AG08395 (cell line): ENCODE measurements around the gene CIT.
"Not testable (repeated sequence)": the region's sequence is repeated elsewhere in the genome, so short reads cannot be mapped to it uniquely, and the experiment has no call there.

Source experiments
- DNase-seq: peaks from one replicate; pipeline ENCODE4 v3.0.0; 2012; ENCODE audit warnings: mixed read lengths, low spot score

The CIT gene

GRCh38 chr12:119678459-119678858 is 198.7 kb downstream of the CIT start:
- DNase-seq = no peak

GRCh38 chr12:119676573-119676972 is 200.5 kb downstream of the CIT start:
- DNase-seq = no peak

GRCh38 chr12:119676022-119676421 is 201.1 kb downstream of the CIT start:
- DNase-seq = no peak

GRCh38 chr12:119674560-119674959 is 202.6 kb downstream of the CIT start:
- DNase-seq = no peak

GRCh38 chr12:119673634-119674033 is 203.5 kb downstream of the CIT start:
- no peak for DNase-seq

GRCh38 chr12:119672194-119672593 is 204.9 kb downstream of the CIT start:
- DNase-seq = no peak

GRCh38 chr12:119671070-119671469 is 206.1 kb downstream of the CIT start:
- DNase-seq = no peak

GRCh38 chr12:119669744-119670472 is 207.2 kb downstream of the CIT start:
- no peak for DNase-seq

GRCh38 chr12:119668324-119668841 is 208.7 kb downstream of the CIT start:
- DNase-seq = no peak

GRCh38 chr12:119667577-119668323 is 209.4 kb downstream of the CIT start, which contains the start of gene PRKAB1:
Gene PRKAB1, plus strand, starts transcription at chr12:119668133. Its CDS starts 112 bp downstream, at chr12:119668245.
- peak; percentile 99 for DNase-seq

GRCh38 chr12:119666900-119667576 is 210.1 kb downstream of the CIT start:
- DNase-seq = no peak

- DNase-seq = no peak
Measured at GRCh38 chr12:119666226-119666795, 210.8 kb downstream of the CIT start.

GRCh38 chr12:119665164-119665929 is 211.8 kb downstream of the CIT start:
- DNase-seq = no peak

- no peak for DNase-seq
Measured at GRCh38 chr12:119664642-119665041, 212.5 kb downstream of the CIT start.

GRCh38 chr12:119661882-119662281 is 215.2 kb downstream of the CIT start:
- DNase-seq = no peak

- no peak for DNase-seq
Measured at GRCh38 chr12:119660076-119660475, 217.0 kb downstream of the CIT start.

- peak; percentile 58 for DNase-seq
Measured at GRCh38 chr12:119659289-119659897, 217.7 kb downstream of the CIT start.

- not testable (repeated sequence) for DNase-seq
Measured at GRCh38 chr12:119658166-119658565, 219.0 kb downstream of the CIT start.

GRCh38 chr12:119657001-119657400 is 220.1 kb downstream of the CIT start:
- DNase-seq = not testable (repeated sequence)

GRCh38 chr12:119652665-119653064 is 224.5 kb downstream of the CIT start:
- no peak for DNase-seq
